C4-2B (cell line): Measurements from ENCODE around the gene TNFRSF11A.

Experiments
- ZFX ChIP-seq: fragments of 450-650 bp; IDR thresholded peaks from 2 replicates; pipeline ENCODE4 v1.6.1; 2017
- TF ChIP-seq, protein P1 (sequence below): fragments of 450-650 bp; conservative IDR thresholded peaks from 2 replicates; pipeline ENCODE4 v1.5.1; 2017; ENCODE audit warnings: mild to moderate bottlenecking

DNA sequence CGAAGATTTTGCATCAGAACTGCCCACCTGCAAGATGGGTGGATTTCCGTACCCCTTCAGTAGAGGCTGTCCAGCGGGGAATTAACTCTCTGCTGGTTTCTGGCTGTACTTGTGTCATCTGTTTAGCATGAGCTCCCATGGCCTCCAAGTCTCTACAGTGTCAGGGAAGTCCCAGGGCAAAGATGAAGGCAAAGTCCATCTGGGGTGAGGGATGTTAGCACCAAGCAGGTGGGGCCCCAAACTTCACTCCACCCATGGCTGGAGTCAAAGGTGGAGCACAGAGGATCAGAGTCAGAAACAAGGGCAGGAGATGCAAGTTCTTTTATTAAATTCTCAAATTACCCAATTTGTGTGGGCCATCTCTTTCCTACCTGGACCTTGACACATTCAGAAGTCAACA is 78.0 kb downstream of the TNFRSF11A start:
- TF ChIP-seq, protein P1, sequence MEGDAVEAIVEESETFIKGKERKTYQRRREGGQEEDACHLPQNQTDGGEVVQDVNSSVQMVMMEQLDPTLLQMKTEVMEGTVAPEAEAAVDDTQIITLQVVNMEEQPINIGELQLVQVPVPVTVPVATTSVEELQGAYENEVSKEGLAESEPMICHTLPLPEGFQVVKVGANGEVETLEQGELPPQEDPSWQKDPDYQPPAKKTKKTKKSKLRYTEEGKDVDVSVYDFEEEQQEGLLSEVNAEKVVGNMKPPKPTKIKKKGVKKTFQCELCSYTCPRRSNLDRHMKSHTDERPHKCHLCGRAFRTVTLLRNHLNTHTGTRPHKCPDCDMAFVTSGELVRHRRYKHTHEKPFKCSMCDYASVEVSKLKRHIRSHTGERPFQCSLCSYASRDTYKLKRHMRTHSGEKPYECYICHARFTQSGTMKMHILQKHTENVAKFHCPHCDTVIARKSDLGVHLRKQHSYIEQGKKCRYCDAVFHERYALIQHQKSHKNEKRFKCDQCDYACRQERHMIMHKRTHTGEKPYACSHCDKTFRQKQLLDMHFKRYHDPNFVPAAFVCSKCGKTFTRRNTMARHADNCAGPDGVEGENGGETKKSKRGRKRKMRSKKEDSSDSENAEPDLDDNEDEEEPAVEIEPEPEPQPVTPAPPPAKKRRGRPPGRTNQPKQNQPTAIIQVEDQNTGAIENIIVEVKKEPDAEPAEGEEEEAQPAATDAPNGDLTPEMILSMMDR = no peak
- TF ChIP-seq ZFX = no peak
